IMR-90 (cell line): ENCODE measurements around the gene APOBEC3B.
"Not testable (repeated sequence)": the region's sequence is repeated elsewhere in the genome, so short reads cannot be mapped to it uniquely, and the experiment has no call there.

Experiments used
- BHLHE40 ChIP-seq: fragments of 150-350 bp; IDR thresholded peaks from 2 replicates; pipeline ENCODE4 v1.6.1; 2016; ENCODE audit warnings: mild to moderate bottlenecking, low read depth, low read length
- FOS ChIP-seq: fragments of 150-350 bp; IDR thresholded peaks from 2 replicates; pipeline ENCODE4 v1.6.1; 2016; ENCODE audit warnings: low read depth, low read length
- POLR2A ChIP-seq: IDR thresholded peaks from 2 replicates; pipeline ENCODE4 v1.6.1; 2012; ENCODE audit warnings: mild to moderate bottlenecking, low read depth, low read length

GRCh38 chr22:38960673-38961072, 21.5 kb upstream of the APOBEC3B start:
- TF ChIP-seq BHLHE40, FOS, POLR2A: not testable (repeated sequence)
